Testis (tissue), 2 donors: ENCODE measurements around the gene CREB3L4.

Source experiments
- CTCF ChIP-seq, 3 experiments: fragments of 450-650 bp in 2 of 3; fragments of 200-600 bp in 1 of 3; sonication (generic) in 1 of 3; IDR thresholded peaks; one replicate each; pipeline ENCODE4 v1.5.1; 2016 to 2019; ENCODE audit warnings: antibody characterized with exemption in 3 of 3, mild to moderate bottlenecking in 2 of 3, moderate library complexity in 1 of 3
- POLR2A ChIP-seq: fragments of 450-650 bp; IDR thresholded peaks from one replicate; pipeline ENCODE4 v1.6.1; 2017; ENCODE audit warnings: antibody characterized with exemption, mild to moderate bottlenecking, moderate library complexity

GRCh38 chr1:153995640-153996039, 27.9 kb downstream of the CREB3L4 start:
- no peak for TF ChIP-seq CTCF (IDR thresholded peaks at IDR 0.05)
- TF ChIP-seq POLR2A: no peak
